Renal cortical epithelial cell (primary cell): ENCODE measurements around the gene KRTAP5-7. TPM values are rescaled to one million over a fixed set of nuclear protein-coding genes. Genes with fewer than 3 reads are reported as not detected.
A peak's percentile ranks its signal among the peaks of the same experiment; 100 is the strongest.
"Not testable (repeated sequence)": the region's sequence is repeated elsewhere in the genome, so short reads cannot be mapped to it uniquely, and the experiment has no call there.

ENCODE experiments used
- DNase-seq: peaks from one replicate; pipeline ENCODE4 v3.0.0-alpha.2; 2011; ENCODE audit warnings: low read depth
- total RNA-seq: library from RNA; depleted of rRNA; stranded (reverse); fragments of >200 nt; gene quantifications from 2 replicates; pipeline ENCODE4 v1.2.3, GENCODE V29; 2014

Gene KRTAP5-7
- not detected in 2 replicates for total RNA-seq

GRCh38 chr11:71526796-71527575 is at the start of gene KRTAP5-7:
Gene KRTAP5-7, plus strand, starts transcription at chr11:71527267. Its CDS starts 34 bp downstream, at chr11:71527301.
- not testable (repeated sequence) for DNase-seq

DNA sequence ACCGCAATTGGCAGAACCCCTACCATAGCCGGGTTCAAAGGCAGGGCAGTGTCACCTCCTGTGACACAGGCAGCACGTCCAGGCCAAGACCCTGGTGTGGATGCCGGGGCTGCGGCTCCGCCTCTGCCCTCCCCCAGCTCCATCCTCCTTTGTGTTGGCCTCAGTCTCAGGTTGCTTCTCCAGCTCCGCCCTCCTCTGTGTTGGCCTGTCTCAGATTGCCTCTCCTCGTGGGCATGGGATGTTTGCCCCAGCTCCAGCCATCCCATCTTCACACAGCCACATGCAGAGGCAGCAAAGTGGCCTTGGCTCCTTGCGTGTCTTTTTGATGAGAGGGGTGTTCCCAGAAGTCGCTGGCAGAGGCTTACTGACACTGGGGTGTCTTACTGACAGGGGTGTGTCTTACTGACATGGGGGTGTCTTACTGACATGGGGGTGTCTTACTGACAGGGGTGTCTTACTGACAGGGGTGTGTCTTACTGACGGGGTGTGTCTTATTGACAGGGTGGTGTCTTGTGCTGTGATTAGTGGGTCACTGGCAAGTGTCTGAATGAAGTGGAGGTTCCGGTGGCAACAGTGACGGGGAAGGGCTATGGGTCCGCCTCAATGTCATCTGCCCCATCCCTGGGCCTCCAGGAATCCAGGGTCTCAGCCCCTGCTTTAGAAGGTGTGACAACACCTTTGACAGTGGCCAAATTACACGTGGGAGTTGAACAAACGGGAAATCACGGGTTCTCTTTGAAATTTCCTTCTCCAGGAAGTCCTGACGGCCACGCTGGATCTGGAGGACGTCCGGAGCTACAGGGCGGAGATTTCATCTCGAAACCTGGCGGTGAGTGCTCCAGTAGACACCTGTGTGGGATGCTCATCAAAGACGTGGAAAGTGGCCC is 49.2 kb upstream of the KRTAP5-7 start:
- DNase-seq = no peak

DNA sequence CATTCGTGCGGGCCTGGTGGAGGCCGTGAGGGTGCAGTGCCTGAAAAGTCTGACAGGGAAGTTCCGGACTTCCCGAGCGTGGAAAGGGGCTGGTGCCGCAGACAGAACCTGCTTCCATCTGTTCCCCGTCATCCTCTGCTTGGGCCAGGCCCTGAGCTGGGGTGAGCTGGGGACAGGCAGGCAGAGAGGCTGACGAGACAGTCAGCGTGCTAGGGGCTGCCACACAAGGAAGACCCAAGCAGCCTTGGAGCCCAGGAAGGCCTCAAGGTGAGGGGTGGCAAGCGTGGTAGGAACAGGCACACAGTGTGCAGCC is 48.6 kb upstream of the KRTAP5-7 start:
- DNase-seq = no peak

DNA sequence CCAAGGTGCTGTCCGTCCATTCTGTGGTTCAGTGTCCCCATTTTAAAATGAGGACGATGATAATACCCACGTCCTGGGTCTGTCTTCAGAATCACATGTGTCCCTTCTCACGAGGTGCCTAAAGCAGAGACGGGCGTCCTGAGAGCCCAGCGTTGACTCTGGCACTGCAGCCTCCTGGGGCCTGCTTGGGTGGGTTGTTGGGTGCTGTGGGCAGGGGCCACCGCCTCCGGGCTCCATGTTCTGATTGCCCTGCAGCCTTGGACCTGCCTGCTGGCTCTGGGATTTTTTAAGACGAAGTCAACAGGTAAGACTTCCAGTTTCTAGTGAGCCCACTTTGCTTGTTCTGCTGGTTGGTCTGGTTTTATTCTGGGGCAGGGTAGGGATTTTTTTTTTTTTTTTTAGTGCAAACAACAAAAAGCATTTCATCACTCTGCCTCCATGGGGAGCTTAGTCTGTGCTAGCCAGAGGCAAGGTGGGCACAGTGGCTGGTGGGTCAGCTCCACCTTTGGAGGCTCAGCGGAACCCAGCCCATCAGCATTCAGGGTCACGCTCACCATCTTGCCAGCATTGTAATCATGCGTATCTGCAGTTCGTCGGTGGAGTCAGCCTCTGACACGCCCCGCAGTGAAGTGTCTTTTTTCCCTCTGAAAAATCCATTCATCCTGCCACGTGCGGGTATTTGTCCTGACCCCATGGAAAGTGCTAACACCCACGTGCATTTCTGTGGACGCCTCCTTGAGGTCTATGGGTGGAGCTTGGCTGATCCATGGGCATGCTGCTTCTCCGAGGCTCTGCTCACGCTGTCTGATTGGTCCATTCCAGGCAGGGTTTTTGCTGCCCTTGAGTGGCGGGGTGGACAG is 45.7 kb upstream of the KRTAP5-7 start:
- no peak for DNase-seq

GRCh38 chr11:71482216-71482615 is 44.9 kb upstream of the KRTAP5-7 start:
- no peak for DNase-seq

GRCh38 chr11:71482746-71483364 is 44.2 kb upstream of the KRTAP5-7 start:
- no peak for DNase-seq

GRCh38 chr11:71483692-71484091 is 43.4 kb upstream of the KRTAP5-7 start:
- no peak for DNase-seq

DNA sequence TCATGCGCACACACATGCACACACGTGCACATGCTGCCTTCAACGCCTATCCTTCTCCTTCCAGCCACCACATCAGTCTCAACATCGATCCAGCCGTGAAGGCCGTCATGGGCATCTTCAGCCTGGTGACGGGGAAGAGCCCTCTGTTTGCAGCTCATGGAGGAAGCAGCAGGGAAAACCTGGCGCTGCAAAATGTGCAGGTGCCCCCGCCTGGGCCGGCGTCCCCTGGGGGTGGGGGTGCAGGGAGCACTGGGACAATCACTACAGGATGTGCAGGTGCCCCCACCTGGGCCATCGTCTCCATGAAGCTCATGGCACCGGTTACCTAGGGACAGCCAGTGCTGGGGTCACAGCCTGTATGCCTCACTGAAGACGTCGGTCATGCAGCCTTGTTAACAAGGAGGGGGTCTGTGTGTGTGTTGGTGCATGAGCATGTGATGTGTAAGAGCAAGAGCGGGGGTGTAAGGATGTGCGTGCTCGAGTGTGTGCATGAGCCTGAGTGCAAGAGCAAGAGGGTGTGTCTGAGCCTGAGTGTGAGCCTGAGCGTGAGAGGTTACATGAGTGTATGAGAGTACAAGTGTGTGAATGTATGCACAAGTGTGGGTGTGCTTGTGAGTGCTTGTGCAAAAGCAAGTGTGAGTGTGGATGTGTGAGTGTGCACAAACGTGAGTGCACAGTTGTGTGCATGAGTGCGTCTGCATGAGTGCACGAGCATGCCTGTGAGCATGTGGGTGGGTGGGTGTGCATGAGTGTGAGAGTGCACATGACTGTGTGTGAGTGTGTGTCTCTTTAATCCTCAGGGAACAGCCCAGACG is 42.6 kb upstream of the KRTAP5-7 start:
- DNase-seq = no peak

DNA sequence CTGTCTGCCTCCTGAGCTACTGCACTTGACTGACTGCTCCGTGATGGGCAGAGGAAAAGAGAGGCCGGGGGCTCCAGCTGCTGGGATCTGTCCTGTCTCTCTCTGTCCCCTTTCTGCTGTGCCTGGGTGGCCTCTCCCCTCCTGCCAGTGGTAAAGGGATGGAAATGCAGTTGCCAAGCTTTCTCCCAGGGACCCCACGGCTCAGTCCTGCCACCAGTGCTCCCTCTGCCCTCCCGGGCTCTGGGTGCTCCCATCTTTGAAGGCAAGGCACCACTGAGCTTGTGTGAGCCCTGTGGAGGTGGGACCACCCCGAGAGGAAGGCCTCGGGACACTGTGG is 42.0 kb upstream of the KRTAP5-7 start:
- DNase-seq = no peak

GRCh38 chr11:71485466-71485865 is 41.6 kb upstream of the KRTAP5-7 start:
- DNase-seq = no peak

GRCh38 chr11:71486320-71486719 is 40.7 kb upstream of the KRTAP5-7 start:
- no peak for DNase-seq

GRCh38 chr11:71488681-71489270 is 38.3 kb upstream of the KRTAP5-7 start:
- DNase-seq = no peak

GRCh38 chr11:71489311-71490043 is 37.6 kb upstream of the KRTAP5-7 start:
- peak; percentile 43 for DNase-seq

GRCh38 chr11:71490044-71490730 is 36.9 kb upstream of the KRTAP5-7 start:
- DNase-seq = no peak

- no peak for DNase-seq
These were observed 36.2 kb upstream of the KRTAP5-7 start for GRCh38 chr11:71490731-71491390.

DNA sequence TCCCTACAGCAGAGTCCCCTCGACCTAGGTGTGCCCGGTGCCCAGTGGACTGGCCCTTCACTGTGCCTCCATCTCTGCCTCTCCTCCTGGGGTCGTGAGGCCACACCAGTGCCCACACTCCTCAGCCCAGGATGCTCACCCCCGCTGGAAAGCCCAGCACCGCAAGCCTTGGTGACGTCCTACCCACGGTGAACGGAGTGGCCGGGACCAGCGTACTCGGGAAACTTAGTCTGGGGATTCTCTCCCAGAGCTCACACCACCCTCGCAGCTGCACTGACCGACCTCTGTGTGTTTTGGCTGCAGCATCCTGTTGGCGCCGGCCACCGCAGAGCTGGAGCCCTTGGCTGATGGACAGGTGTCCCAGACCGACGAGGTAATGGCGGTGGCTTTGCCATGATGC is 35.5 kb upstream of the KRTAP5-7 start:
- DNase-seq = no peak

DNA sequence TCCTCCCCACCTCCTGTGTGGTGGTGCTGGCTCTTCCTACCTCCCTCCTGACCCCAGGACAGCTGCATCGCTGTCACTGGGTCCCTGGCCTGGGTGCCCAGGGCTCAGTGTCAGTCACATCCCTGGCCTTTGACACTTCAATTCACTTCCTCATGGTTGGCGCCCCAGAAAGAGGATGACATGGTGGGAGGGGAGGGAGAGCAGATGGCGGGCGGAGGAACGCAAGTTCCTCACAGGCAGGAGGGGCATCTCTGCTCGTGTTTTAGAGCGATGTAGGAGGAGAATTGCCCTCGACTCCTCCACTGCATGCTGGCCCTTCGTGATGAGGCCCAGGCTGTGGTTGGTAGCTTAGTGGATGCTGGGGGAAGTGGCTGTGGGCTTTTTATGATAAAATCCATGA is 35.1 kb upstream of the KRTAP5-7 start:
- DNase-seq = no peak
